BLaER1 treated with 17β-estradiol and CSF1 and Interleukin-3, amounts not matched to agents 10 nM and 100 nM (cell line): Measurements from ENCODE around the gene PROCA1.
A peak's percentile ranks its signal among the peaks of the same experiment; 100 is the strongest.

Source experiments
- H3K27ac ChIP-seq, 11 experiments: shearing (Covaris generic); formaldehyde crosslinking; 2 replicates each; pipeline ENCODE4 v1.8.1; 2022
- H3K27me3 ChIP-seq, 11 experiments: shearing (Covaris generic); formaldehyde crosslinking; 2 replicates each; pipeline ENCODE4 v1.8.1; 2022
- H3K36me3 ChIP-seq, 11 experiments: shearing (Covaris generic); formaldehyde crosslinking; 2 replicates each; pipeline ENCODE4 v1.8.1; 2022
- H3K4me1 ChIP-seq, 10 experiments: shearing (Covaris generic); formaldehyde crosslinking; 2 replicates each; pipeline ENCODE4 v1.8.1; 2022
- H3K4me2 ChIP-seq, 11 experiments: shearing (Covaris generic); formaldehyde crosslinking; 2 replicates each; pipeline ENCODE4 v1.8.1; 2022
- H3K4me3 ChIP-seq, 10 experiments: shearing (Covaris generic); formaldehyde crosslinking; 2 replicates each; pipeline ENCODE4 v1.8.1; 2022
- H3K9ac ChIP-seq, 11 experiments: shearing (Covaris generic); formaldehyde crosslinking; 2 replicates each; pipeline ENCODE4 v1.8.1; 2022
- H3K9me3 ChIP-seq, 11 experiments: shearing (Covaris generic); formaldehyde crosslinking; replicated peaks in 1 of 11; 2 replicates each; pipeline ENCODE4 v1.8.1; 2022
- H4K20me1 ChIP-seq, 11 experiments: shearing (Covaris generic); formaldehyde crosslinking; 2 replicates each; pipeline ENCODE4 v1.8.1; 2022
- Cebpa-rat ChIP-seq, 11 experiments: shearing (Covaris generic); IDR thresholded peaks; 2 replicates each; pipeline ENCODE4 v1.8.1; 2022

PROCA1 gene

DNA sequence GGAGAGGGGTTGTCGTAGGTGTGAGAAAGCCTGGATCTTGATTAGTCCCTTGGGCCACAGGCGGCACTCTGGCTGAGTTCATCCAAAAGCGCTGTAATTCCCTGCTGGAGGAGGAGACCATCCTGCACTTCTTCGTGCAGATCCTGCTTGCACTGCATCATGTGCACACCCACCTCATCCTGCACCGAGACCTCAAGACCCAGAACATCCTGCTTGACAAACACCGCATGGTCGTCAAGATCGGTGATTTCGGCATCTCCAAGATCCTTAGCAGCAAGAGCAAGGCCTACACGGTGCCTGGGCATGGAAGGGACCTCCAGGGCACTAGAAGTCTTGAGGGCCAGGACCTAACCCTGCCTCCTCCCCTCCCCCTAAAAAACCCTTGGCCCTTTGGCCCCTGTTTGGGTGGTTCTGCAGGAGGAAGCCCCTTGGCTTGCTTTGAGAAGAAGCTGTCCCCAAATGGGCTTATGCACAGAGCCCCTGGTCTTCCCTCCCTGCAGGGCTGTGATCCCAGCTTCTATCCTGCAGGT is 23.1 kb upstream of the PROCA1 start:
- no peaks in the 10 kb centered on the region for H4K20me1 ChIP-seq
- peak overlapping the region in 10 of 11 experiments; percentile 5 to 26 (median 12); a peak in 8 of 22 replicates for H3K4me2 ChIP-seq
- H3K4me1 ChIP-seq = peaks cover 32 to 52% (median 48%) of the 10 kb centered on the region in 10 experiments
- peaks cover 0 to 15% (median 5%) of the 10 kb centered on the region in 11 experiments; a peak in 6 of 22 replicates for H3K36me3 ChIP-seq
- peak overlapping the region in 2 of 11 experiments; percentile 17 to 34; a peak in 3 of 22 replicates for H3K27ac ChIP-seq
- H3K9ac ChIP-seq = no peak overlapping the region
- H3K27me3 ChIP-seq = no peaks in the 10 kb centered on the region
- TF ChIP-seq Cebpa-rat (IDR thresholded peaks at IDR 0.05) = no peak
- H3K9me3 ChIP-seq = peaks cover 0 to 23% (median 6%) of the 10 kb centered on the region in 11 experiments; a peak in 13 of 22 replicates
- H3K4me3 ChIP-seq = no peak overlapping the region

DNA sequence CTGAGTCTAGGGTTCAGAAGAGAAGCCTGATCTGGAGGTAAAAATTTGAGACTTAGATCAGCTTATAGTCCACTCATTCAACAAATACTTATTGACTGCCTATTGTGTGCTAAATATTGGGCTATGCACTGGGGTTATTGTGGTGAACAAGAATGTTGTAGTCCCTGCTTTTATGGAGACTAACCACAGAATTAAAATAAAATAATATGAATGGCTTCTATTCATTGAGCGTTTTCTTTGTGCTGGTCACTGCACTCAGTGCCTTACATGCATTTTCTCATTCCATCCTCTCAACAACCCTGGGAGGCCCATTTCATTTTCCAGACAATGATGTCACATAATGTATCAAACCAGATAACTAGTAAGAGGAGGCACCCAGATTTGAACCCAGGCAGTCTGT is 21.7 kb upstream of the PROCA1 start:
- peaks cover 28 to 46% (median 42%) of the 10 kb centered on the region in 10 experiments for H3K4me1 ChIP-seq
- no peak overlapping the region for H3K9ac ChIP-seq
- no peak overlapping the region for H3K27ac ChIP-seq
- H3K36me3 ChIP-seq = peaks cover 0 to 15% (median 5%) of the 10 kb centered on the region in 11 experiments; a peak in 6 of 22 replicates
- no peaks in the 10 kb centered on the region for H4K20me1 ChIP-seq
- no peak overlapping the region for H3K4me3 ChIP-seq
- H3K4me2 ChIP-seq = no peak overlapping the region
- H3K27me3 ChIP-seq = no peaks in the 10 kb centered on the region
- H3K9me3 ChIP-seq = peaks cover 0 to 9% (median 5%) of the 10 kb centered on the region in 11 experiments; a peak in 12 of 22 replicates
- TF ChIP-seq Cebpa-rat (IDR thresholded peaks at IDR 0.05) = no peak

GRCh38 chr17:28729950-28730330 is 18.3 kb upstream of the PROCA1 start:
- peak overlapping the region in 2 of 10 experiments; percentile 68 to 79; a peak in 3 of 20 replicates for H3K4me3 ChIP-seq

GRCh38 chr17:28728364-28729200 is 16.9 kb upstream of the PROCA1 start, which contains the start of gene NEK8:
NEK8 (plus strand) TSS chr17:28728788; CDS start chr17:28728814, 26 bp downstream.
- Histone ChIP-seq H3K4me3 (peak within 1 kb of the TSS; percentile 63 to 87 (median 78)), H4K20me1 (peaks cover 14 to 24% (median 22%) of the 10 kb centered on the region in 11 experiments; a peak in 21 of 22 replicates), H3K9ac (peak within 1 kb of the TSS; percentile 72 to 99 (median 93)), H3K36me3 (peaks cover 12 to 15% (median 14%) of the 10 kb centered on the region in 11 experiments), H3K27ac (peak within 1 kb of the TSS; percentile 49 to 93 (median 83); a peak in 21 of 22 replicates), H3K27me3 (no peaks in the 10 kb centered on the region), H3K4me1 (peaks cover 46 to 56% (median 51%) of the 10 kb centered on the region in 10 experiments), H3K4me2 (peak within 1 kb of the TSS; percentile 85 to 100 (median 100)), H3K9me3 (no peaks in the 10 kb centered on the region)
- TF ChIP-seq Cebpa-rat (IDR thresholded peaks at IDR 0.05) = no peak

More at GRCh38 chr17:28729950-28730330, 18.3 kb upstream of the PROCA1 start:
- peak overlapping the region in 6 of 11 experiments; percentile 72 to 97 (median 86); a peak in 8 of 22 replicates for H3K9ac ChIP-seq
- H3K36me3 ChIP-seq = peaks cover 0 to 10% (median 4%) of the 10 kb centered on the region in 11 experiments; a peak in 11 of 22 replicates
- peak overlapping the region; percentile 77 to 100 (median 99); a peak in 20 of 22 replicates for H3K4me2 ChIP-seq
- peak overlapping the region in 8 of 11 experiments; percentile 49 to 90 (median 82); a peak in 15 of 22 replicates for H3K27ac ChIP-seq
- no peaks in the 10 kb centered on the region for H3K9me3 ChIP-seq
- H3K4me1 ChIP-seq = peaks cover 34 to 48% (median 45%) of the 10 kb centered on the region in 10 experiments
- H4K20me1 ChIP-seq = peaks cover under 1 to 10% (median 9%) of the 10 kb centered on the region in 11 experiments; a peak in 18 of 22 replicates
- no peak for TF ChIP-seq Cebpa-rat (IDR thresholded peaks at IDR 0.05)
- H3K27me3 ChIP-seq = no peaks in the 10 kb centered on the region

DNA sequence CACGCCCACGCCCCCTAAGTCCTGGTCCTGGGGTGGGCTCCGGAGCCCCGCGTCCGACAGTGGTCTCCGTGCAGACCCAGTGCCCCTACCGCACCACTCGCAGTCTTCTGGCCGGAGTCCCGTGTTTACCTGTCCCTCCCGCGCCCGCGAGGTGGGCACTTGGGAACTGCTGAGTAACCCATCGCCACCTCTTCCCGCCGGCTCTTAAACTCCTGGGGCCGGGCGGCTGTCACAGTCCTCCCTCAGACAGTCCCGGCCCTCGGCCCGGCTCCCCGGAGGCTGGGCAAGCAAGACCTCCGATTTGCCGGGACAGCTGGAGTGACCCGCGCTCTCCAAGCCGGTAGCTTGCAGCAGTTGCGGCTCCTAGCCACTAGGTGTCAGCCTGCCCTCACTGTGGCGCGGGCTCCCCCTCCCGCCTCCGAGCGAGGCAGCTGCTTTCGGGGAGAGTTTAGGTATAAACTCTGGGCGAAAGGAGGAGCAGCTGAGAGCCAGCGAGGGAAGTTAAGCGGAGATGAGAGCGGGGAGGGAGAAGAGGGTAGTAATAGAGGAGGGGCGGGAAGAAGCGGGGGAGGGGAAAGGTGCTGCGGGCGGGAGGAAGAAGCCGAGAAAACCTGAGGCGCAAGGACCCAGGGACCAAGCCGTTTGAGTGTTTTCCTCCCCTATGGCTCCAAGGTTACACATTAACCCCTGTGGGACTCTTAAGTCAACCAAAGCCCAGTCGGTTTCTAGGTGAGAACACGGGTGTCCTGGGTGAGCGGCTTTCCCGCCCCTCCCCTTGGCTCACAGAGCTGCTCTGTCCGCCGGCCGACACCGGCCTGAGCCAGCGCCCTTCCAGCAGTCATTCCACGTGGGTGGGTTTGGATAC is 15.2 kb upstream of the PROCA1 start:
- Histone ChIP-seq H3K9ac (peak overlapping the region; percentile 75 to 99 (median 96)), H3K36me3 (peaks cover 29 to 32% (median 31%) of the 10 kb centered on the region in 11 experiments), H3K4me3 (peak overlapping the region; percentile 63 to 87 (median 78)), H3K4me2 (peak overlapping the region; percentile 85 to 100 (median 100)), H3K27ac (peak overlapping the region in 10 of 11 experiments; percentile 46 to 90 (median 83); a peak in 20 of 22 replicates), H3K4me1 (peaks cover 63 to 73% (median 68%) of the 10 kb centered on the region in 10 experiments), H3K9me3 (no peaks in the 10 kb centered on the region), H4K20me1 (peaks cover 32 to 41% (median 40%) of the 10 kb centered on the region in 11 experiments), H3K27me3 (no peaks in the 10 kb centered on the region)
- TF ChIP-seq Cebpa-rat (IDR thresholded peaks at IDR 0.05) = no peak

- peak within 1 kb of the TSS; percentile 75 to 99 (median 96) for H3K9ac ChIP-seq
- no peaks in the 10 kb centered on the region for H3K9me3 ChIP-seq
- peaks cover 70 to 79% (median 75%) of the 10 kb centered on the region in 10 experiments for H3K4me1 ChIP-seq
- H3K36me3 ChIP-seq = peaks cover 35 to 39% (median 37%) of the 10 kb centered on the region in 11 experiments
- no peak for TF ChIP-seq Cebpa-rat (IDR thresholded peaks at IDR 0.05)
- peaks cover 38 to 47% (median 46%) of the 10 kb centered on the region in 11 experiments for H4K20me1 ChIP-seq
- peak within 1 kb of the TSS; percentile 90 to 100 (median 100) for H3K4me2 ChIP-seq
- H3K27me3 ChIP-seq = no peaks in the 10 kb centered on the region
- H3K27ac ChIP-seq = peak within 1 kb of the TSS; percentile 7 to 90 (median 83); a peak in 21 of 22 replicates
- H3K4me3 ChIP-seq = peak within 1 kb of the TSS; percentile 63 to 87 (median 78)
These were observed 14.5 kb upstream of the PROCA1 start, which contains the start of gene TLCD1 for GRCh38 chr17:28726226-28726626. TLCD1 (minus strand) TSS chr17:28726233; CDS start chr17:28726097, 136 bp downstream.

DNA sequence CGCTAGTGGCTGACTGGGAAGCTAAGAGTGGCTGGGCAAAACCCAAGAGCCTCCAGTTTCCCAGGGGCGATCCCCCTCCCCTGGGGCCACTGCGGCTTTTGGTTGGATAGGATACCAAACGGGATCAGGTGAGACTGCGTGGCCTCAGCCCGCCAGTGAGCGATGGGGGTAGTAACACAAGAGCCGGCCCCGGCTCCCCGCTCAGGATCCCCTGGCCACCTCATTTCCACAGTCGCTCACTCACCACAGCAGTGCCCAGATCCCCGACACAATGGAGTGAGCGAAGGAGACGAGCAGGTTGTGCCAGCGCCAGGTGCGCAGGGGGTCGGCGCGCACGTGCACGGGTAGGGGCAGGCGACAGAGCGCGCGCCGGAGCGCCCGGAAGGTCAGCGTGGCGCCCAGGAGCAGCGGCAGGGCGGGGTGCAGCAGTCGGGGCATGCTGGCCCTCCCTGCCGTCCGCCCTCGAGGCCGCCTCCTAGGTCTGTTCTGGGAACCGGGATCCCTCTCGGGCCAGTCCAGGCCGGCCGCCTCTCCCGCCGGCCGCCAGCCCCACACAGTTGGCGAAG is 14.1 kb upstream of the PROCA1 start:
- Histone ChIP-seq H3K4me2 (peak overlapping the region; percentile 90 to 100 (median 100)), H3K4me3 (peak overlapping the region; percentile 63 to 87 (median 78)), H3K27ac (peak overlapping the region; percentile 7 to 86 (median 83); a peak in 21 of 22 replicates), H3K9me3 (no peaks in the 10 kb centered on the region), H3K9ac (peak overlapping the region; percentile 71 to 99 (median 96)), H3K4me1 (peaks cover 72 to 78% (median 76%) of the 10 kb centered on the region in 10 experiments), H3K36me3 (peaks cover 40 to 44% (median 42%) of the 10 kb centered on the region in 11 experiments), H4K20me1 (peaks cover 43 to 52% (median 51%) of the 10 kb centered on the region in 11 experiments), H3K27me3 (no peaks in the 10 kb centered on the region)
- no peak for TF ChIP-seq Cebpa-rat (IDR thresholded peaks at IDR 0.05)
